NCI-H82 treated with DMSO at 0.1 percent for 48 hours (cell line): Measurements from ENCODE around the gene PLEKHA1.

Experiments
- DNase-seq: peaks from one replicate; lab custom pipeline; 2025; ENCODE audit not compliant: unreplicated experiment; lab: John Stamatoyannopoulos, UW

Gene PLEKHA1

DNA sequence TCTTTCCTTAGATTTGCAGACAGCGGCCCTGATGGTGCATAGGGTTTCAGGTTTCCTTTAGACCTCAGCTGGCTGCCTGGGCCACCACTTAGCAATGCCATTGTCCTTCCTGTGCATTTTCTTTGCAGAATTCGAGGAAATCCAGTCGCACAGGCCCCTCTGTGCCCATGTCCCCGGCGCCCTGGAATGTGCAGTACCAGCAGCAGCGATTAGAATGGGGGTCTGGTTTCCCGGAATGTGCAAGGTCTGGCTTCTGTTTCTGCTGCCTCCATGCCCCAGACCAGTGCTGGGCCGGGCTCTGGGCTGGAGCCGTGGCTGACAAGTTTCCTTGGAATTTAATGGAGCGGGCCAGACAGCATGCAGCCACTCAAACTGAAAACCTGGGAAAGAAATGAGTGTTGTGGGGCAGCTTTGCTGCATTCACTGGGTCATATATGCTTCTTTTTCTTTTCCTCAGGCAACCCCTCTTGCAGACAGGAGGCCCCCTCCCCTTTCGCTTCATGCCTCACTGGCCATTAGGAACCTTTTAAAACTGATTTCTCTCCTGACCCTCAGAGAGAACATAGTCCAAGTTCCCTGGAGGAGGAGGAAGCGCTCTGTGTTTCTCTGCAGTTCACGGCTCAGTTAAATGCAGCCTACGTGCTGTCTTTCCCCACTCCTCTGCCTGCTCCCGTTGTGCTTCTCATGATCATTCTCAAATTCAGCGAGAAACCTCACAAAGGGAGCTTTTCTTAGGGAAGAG, 101.3 kb downstream of the PLEKHA1 start:
- DNase-seq, result no peak

DNA sequence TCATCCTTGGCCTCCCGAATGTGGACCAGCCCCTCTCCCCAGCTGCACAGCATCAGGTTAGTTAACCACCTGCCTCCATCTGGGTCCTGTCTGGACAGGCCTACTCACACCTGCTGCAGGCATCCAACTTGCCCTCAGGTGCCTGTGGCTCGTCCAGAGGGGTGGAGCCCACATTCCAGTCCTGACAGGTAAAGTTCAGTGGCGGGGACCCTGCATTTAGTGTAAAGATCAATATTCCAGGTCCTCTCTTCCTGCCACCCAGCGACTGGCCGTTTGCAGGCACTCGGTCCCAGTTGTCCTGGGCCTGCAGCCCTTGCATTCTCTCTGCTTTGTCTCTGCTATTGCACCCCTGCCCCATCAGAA, 101.8 kb downstream of the PLEKHA1 start:
- no peak for DNase-seq

DNA sequence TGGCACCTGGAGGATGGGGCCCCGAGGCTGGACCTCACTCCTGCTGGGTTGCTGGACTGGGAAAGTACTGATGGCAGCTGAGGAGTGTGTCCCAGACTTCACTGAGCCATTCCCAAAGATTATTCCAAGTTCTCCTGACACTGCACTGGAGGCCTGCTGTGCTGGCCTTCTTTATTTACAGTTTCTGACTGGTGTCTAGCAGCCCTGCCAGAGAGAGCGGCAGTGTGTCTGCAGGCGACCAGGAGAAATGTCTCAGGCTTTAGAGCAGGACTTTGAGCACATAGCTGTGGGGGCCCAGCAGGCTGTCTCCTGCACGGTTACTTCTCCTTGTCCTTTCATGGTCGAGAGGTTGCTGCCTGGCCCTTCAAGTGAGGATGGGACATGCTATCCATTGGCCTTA, 102.9 kb downstream of the PLEKHA1 start:
- DNase-seq, result no peak

DNA sequence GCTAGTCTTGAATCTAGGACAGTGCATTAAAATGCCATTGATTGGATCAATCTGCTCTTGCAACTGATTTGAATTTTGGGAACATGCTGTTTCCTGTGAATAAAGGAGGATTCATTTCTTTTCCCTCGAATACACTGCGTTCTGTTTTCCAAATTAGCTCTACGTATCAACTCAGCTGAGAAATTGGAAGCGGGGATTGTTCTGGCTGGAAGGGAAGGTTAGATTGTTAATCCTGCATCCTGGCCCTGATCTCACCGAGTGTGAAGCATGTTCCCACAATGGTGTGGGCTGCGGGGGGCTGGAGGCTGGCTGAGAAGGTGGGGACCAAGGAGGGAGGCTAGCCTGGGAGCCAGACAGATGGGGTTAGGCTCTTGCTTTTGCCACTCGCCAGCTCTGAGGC, 104.5 kb downstream of the PLEKHA1 start:
- no peak for DNase-seq

DNA sequence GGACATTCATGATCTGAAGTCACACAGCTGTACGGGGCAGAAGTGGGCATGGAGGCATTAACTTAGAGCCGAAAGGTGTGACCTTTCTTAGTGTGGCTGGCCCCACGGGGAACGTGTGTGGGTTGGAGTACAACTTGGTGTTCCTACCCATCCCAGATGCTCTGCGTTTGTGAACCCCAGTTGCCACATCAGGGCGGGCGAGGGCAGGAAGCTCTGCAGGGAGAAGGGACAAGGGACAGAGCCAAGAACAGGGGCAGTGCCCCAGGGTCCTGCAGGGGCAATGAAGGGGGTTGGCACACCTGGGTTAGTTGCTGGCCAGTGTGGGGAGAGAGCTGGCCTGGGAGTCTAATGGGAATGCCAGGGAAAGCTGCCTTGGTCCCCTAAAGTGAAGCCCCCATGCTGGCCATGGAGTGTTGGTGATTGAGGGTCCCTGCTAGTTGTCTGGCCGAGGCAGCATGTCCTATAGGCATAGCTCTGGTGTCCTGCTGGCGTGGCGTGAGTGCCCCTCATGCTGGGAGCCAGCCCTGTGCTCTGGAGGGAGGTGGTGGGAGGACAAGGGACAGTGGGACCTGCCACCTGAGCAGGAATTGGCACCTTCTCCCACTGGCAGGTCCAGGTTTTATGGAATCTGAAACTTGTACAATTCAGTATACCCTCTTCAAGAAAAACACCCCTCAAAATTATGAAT, 105.8 kb downstream of the PLEKHA1 start:
- DNase-seq, result no peak

DNA sequence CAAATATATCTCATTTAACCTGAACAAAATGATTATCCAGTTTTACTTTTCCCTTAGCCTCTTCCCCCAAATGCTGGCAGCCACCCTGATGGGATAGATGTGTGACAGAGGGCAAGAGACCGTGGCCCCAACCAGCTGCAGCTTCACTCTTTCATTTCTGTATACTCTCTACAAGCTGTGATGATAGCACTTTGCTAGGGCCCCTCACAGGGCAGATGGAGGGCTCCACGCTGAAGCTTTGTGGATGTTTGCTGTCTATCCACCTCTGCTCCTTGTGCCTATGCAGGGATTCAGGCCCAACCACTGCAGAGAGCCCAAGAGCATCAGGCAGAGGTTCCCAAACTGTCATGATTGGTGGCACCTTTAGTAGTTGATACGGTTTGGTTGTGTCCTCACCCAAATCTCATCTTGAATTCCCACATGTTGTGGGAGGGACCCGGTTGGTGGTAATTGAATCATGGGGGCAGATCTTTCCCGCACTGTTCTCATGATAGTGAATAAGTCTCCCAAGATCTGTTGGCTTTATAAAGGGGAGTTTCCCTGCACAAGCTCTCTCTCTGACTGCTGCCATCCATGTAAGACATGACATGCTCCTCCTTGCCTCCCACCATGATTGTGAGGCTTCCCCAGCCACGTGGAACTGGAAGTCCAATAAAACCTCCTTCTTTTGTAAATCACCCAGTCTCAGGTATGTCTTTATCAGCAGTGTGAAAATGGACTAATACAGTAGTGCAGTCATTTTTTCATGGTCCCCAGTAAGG, 107.0 kb downstream of the PLEKHA1 start:
- no peak for DNase-seq
